Fibroblast of the aortic adventitia (primary cell): ENCODE measurements around the gene VAV1. TPM values are rescaled to one million over a fixed set of nuclear protein-coding genes. Genes with fewer than 3 reads are reported as not detected.
A peak's percentile ranks its signal among the peaks of the same experiment; 100 is the strongest.

ENCODE experiments used
- DNase-seq: peaks from one replicate; pipeline ENCODE4 v3.0.0-alpha.2; 2010; ENCODE audit warnings: low read depth
- H3K4me3 ChIP-seq: 2 replicates; pipeline ENCODE4 v1.5.1; 2011; ENCODE audit warnings: low read depth, mild to moderate bottlenecking, control low read depth, low read length, moderate library complexity
- total RNA-seq: library from RNA; depleted of rRNA; stranded (reverse); fragments of >200 nt; gene quantifications from 2 replicates; pipeline ENCODE4 v1.2.3, GENCODE V29; 2012; ENCODE audit warnings: low replicate concordance
- TF ChIP-seq, protein P1 (sequence below): IDR thresholded peaks from 2 replicates; pipeline ENCODE4 v1.5.1; 2011; ENCODE audit warnings: mild to moderate bottlenecking, low read length, control low read depth, inconsistent platforms; ENCODE audit not compliant: insufficient read depth

VAV1 gene
- total RNA-seq, 1 donor = not detected

DNA sequence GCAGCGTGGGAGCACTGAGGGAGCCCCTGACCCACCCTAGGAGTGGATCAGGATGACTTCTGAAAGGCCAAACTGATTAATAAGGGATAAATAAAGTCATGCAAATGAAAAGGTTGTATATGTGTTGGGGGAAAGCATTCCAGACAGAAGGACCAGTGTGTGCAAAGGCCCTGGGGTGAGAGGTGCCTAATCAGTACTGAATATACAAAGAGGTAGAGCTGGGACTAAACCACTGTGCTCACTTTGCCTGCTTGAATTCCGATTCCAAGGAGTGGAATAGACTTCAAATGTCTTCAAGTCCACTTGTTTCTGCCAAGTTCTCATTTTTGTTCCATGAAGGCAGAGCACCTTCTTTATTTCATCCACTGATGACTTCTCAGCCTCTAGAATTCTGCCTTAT lies 82.2 kb downstream of the VAV1 start:
- TF ChIP-seq, protein P1, sequence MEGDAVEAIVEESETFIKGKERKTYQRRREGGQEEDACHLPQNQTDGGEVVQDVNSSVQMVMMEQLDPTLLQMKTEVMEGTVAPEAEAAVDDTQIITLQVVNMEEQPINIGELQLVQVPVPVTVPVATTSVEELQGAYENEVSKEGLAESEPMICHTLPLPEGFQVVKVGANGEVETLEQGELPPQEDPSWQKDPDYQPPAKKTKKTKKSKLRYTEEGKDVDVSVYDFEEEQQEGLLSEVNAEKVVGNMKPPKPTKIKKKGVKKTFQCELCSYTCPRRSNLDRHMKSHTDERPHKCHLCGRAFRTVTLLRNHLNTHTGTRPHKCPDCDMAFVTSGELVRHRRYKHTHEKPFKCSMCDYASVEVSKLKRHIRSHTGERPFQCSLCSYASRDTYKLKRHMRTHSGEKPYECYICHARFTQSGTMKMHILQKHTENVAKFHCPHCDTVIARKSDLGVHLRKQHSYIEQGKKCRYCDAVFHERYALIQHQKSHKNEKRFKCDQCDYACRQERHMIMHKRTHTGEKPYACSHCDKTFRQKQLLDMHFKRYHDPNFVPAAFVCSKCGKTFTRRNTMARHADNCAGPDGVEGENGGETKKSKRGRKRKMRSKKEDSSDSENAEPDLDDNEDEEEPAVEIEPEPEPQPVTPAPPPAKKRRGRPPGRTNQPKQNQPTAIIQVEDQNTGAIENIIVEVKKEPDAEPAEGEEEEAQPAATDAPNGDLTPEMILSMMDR = no peak
- no peak overlapping the region for H3K4me3 ChIP-seq
- no peak for DNase-seq

- TF ChIP-seq, protein P1 = no peak
- DNase-seq = no peak
- no peak overlapping the region for H3K4me3 ChIP-seq
These were observed 84.4 kb downstream of the VAV1 start for GRCh38 chr19:6856749-6857372.

DNA sequence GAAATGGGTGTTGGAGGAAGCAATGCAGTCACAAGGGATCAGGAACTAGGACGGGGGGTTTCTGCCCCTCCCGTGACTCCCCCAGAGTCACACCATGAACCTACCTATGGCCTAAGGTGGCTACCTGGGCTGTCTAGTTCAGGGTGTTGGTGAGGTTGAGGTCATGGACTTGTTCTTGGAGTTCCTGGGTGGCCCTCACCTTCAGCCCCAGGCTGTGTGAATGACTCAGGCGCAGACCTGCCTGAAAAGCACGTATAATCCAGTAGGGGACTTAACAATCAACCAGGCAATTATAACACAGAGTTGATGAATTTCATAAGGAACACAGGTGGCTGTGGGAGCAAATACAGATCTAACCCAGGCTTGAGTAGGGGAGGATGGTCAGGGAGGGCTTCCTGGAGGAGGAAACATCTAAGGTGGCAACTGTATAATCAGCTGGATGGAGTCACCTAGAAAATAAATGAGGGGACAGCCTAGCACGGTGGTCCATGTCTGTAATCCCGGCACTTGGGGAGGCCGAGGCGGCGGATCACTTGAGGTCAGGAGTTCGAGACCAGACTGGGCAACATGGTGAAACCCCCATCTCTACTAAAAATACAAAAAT lies 89.3 kb downstream of the VAV1 start:
- TF ChIP-seq, protein P1 = no peak
- no peak for DNase-seq
- H3K4me3 ChIP-seq = no peak overlapping the region

DNA sequence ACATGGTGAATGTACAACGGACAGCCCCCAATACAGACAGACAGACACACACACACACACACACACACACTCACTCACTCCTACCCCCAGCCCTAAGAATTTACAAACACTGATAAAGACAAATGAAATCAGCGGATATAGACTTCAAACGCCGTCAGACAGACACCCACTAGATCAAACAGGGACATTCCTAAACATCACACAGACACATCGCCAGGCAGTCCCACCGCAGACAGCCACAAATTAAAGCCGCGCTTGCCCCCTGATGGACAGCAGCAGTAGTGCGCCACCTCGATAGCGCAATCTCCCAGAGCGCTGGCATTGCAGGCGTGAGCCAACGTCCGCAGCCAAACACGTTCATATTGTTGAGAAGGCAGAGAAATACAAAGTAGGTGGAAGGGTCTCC lies 90.2 kb downstream of the VAV1 start:
- TF ChIP-seq, protein P1 = peak; percentile 90
- peak; percentile 76 for DNase-seq
- H3K4me3 ChIP-seq = no peak overlapping the region

- no peak overlapping the region for H3K4me3 ChIP-seq
- TF ChIP-seq, protein P1 = no peak
- no peak for DNase-seq
These were observed 91.9 kb downstream of the VAV1 start for GRCh38 chr19:6864325-6864940.

GRCh38 chr19:6865849-6866248 lies 93.3 kb downstream of the VAV1 start:
- H3K4me3 ChIP-seq = no peak overlapping the region
- DNase-seq = no peak
- TF ChIP-seq, protein P1 = no peak
